IPS-20b (cell line): Measurements from ENCODE around the gene INPP1.

Experiments
- H3K27ac ChIP-seq: one replicate; pipeline ENCODE4 v1.5.1; 2013; ENCODE audit warnings: low read length
- H3K27me3 ChIP-seq: 2 replicates; pipeline ENCODE4 v1.6.1; 2013; ENCODE audit warnings: mild to moderate bottlenecking, low read length, inconsistent platforms; ENCODE audit not compliant: insufficient read depth
- H3K36me3 ChIP-seq: 2 replicates; pipeline ENCODE4 v1.6.1; 2013; ENCODE audit warnings: low read depth, mild to moderate bottlenecking, inconsistent platforms, low read length, moderate library complexity; ENCODE audit not compliant: insufficient read depth
- H3K4me1 ChIP-seq: 2 replicates; pipeline ENCODE4 v1.6.1; 2013; ENCODE audit warnings: mild to moderate bottlenecking, control low read depth, inconsistent platforms, low read length, moderate library complexity; ENCODE audit not compliant: insufficient read depth
- H3K4me3 ChIP-seq: 2 replicates; pipeline ENCODE4 v1.5.1; 2013; ENCODE audit warnings: mild to moderate bottlenecking, low read length, inconsistent platforms
- H3K9ac ChIP-seq: 2 replicates; pipeline ENCODE4 v1.6.1; 2013; ENCODE audit warnings: low read depth, mild to moderate bottlenecking, inconsistent platforms, low read length, moderate library complexity
- H3K9me3 ChIP-seq: 2 replicates; pipeline ENCODE4 v1.6.1; 2013; ENCODE audit warnings: mild to moderate bottlenecking, low read depth, low read length, inconsistent platforms; ENCODE audit not compliant: insufficient read depth

Gene INPP1

GRCh38 chr2:190318514-190318913, 24.9 kb upstream of the INPP1 start:
- peak overlapping the region; percentile 88 for H3K9ac ChIP-seq
- peaks cover 11% of the 10 kb centered on the region for H3K4me1 ChIP-seq
- H3K36me3 ChIP-seq: no peaks in the 10 kb centered on the region
- H3K27me3 ChIP-seq: no peaks in the 10 kb centered on the region
- H3K27ac ChIP-seq: no peak overlapping the region
- no peaks in the 10 kb centered on the region for H3K9me3 ChIP-seq
- peak overlapping the region; percentile 96 for H3K4me3 ChIP-seq

GRCh38 chr2:190318931-190319554, 24.3 kb upstream of the INPP1 start:
- Histone ChIP-seq H3K9ac (peak overlapping the region; percentile 88), H3K4me1 (peaks cover 11% of the 10 kb centered on the region), H3K27ac (no peak overlapping the region), H3K36me3 (no peaks in the 10 kb centered on the region), H3K9me3 (no peaks in the 10 kb centered on the region), H3K27me3 (no peaks in the 10 kb centered on the region), H3K4me3 (peak overlapping the region; percentile 96)

- Histone ChIP-seq H3K36me3 (no peaks in the 10 kb centered on the region), H3K27me3 (no peaks in the 10 kb centered on the region), H3K27ac (peak within 1 kb of the TSS; percentile 33), H3K9me3 (no peaks in the 10 kb centered on the region), H3K9ac (peak within 1 kb of the TSS; percentile 88), H3K4me1 (peaks cover 11% of the 10 kb centered on the region), H3K4me3 (peak within 1 kb of the TSS; percentile 96)
Measured at GRCh38 chr2:190319555-190320498, 23.6 kb upstream of the INPP1 start, which contains the start of gene HIBCH. Gene HIBCH (minus strand): TSS chr2:190319826. CDS start chr2:190319750, 76 bp downstream.

GRCh38 chr2:190320696-190321095, 22.7 kb upstream of the INPP1 start:
- peaks cover 11% of the 10 kb centered on the region for H3K4me1 ChIP-seq
- peak overlapping the region; percentile 33 for H3K27ac ChIP-seq
- no peaks in the 10 kb centered on the region for H3K36me3 ChIP-seq
- no peak overlapping the region for H3K4me3 ChIP-seq
- H3K27me3 ChIP-seq: no peaks in the 10 kb centered on the region
- peak overlapping the region; percentile 67; the same call in 1 of the 2 replicates for H3K9ac ChIP-seq
- no peaks in the 10 kb centered on the region for H3K9me3 ChIP-seq

- H3K4me3 ChIP-seq: no peak overlapping the region
- H3K9me3 ChIP-seq: no peaks in the 10 kb centered on the region
Measured at GRCh38 chr2:190323406-190323805, 20.0 kb upstream of the INPP1 start.

GRCh38 chr2:190325588-190325987, 17.8 kb upstream of the INPP1 start:
- Histone ChIP-seq H3K9me3 (no peaks in the 10 kb centered on the region), H3K9ac (no peak overlapping the region), H3K27me3 (no peaks in the 10 kb centered on the region), H3K4me1 (no peaks in the 10 kb centered on the region), H3K27ac (no peak overlapping the region), H3K36me3 (no peaks in the 10 kb centered on the region), H3K4me3 (no peak overlapping the region)

More at GRCh38 chr2:190323406-190323805, 20.0 kb upstream of the INPP1 start:
- Histone ChIP-seq H3K4me1 (peaks cover 9% of the 10 kb centered on the region), H3K27ac (no peak overlapping the region), H3K36me3 (no peaks in the 10 kb centered on the region), H3K27me3 (no peaks in the 10 kb centered on the region), H3K9ac (no peak overlapping the region)

- H3K36me3 ChIP-seq: no peaks in the 10 kb centered on the region
- H3K9ac ChIP-seq: no peak overlapping the region
Measured at GRCh38 chr2:190327867-190328572, 15.4 kb upstream of the INPP1 start.

GRCh38 chr2:190328573-190329147, 14.7 kb upstream of the INPP1 start:
- no peak overlapping the region for H3K9ac ChIP-seq
- no peaks in the 10 kb centered on the region for H3K27me3 ChIP-seq
- no peaks in the 10 kb centered on the region for H3K4me1 ChIP-seq
- H3K4me3 ChIP-seq: no peak overlapping the region
- H3K27ac ChIP-seq: no peak overlapping the region
- H3K9me3 ChIP-seq: no peaks in the 10 kb centered on the region
- no peaks in the 10 kb centered on the region for H3K36me3 ChIP-seq

More at GRCh38 chr2:190327867-190328572, 15.4 kb upstream of the INPP1 start:
- Histone ChIP-seq H3K9me3 (no peaks in the 10 kb centered on the region), H3K4me1 (no peaks in the 10 kb centered on the region), H3K27ac (no peak overlapping the region), H3K27me3 (no peaks in the 10 kb centered on the region), H3K4me3 (no peak overlapping the region)

GRCh38 chr2:190333395-190333794, 10.0 kb upstream of the INPP1 start:
- no peaks in the 10 kb centered on the region for H3K9me3 ChIP-seq
- H3K27me3 ChIP-seq: no peaks in the 10 kb centered on the region
- no peaks in the 10 kb centered on the region for H3K4me1 ChIP-seq
- no peak overlapping the region for H3K4me3 ChIP-seq
- H3K27ac ChIP-seq: no peak overlapping the region
- H3K36me3 ChIP-seq: no peaks in the 10 kb centered on the region
- H3K9ac ChIP-seq: no peak overlapping the region

GRCh38 chr2:190333928-190334327, 9.5 kb upstream of the INPP1 start:
- no peaks in the 10 kb centered on the region for H3K9me3 ChIP-seq
- no peaks in the 10 kb centered on the region for H3K4me1 ChIP-seq
- no peaks in the 10 kb centered on the region for H3K36me3 ChIP-seq
- no peak overlapping the region for H3K27ac ChIP-seq
- no peak overlapping the region for H3K9ac ChIP-seq
- H3K4me3 ChIP-seq: no peak overlapping the region
- H3K27me3 ChIP-seq: no peaks in the 10 kb centered on the region

GRCh38 chr2:190334479-190335224, 8.7 kb upstream of the INPP1 start:
- H3K9ac ChIP-seq: no peak overlapping the region
- no peak overlapping the region for H3K4me3 ChIP-seq
- no peak overlapping the region for H3K27ac ChIP-seq
- no peaks in the 10 kb centered on the region for H3K36me3 ChIP-seq
- H3K27me3 ChIP-seq: no peaks in the 10 kb centered on the region
- H3K9me3 ChIP-seq: no peaks in the 10 kb centered on the region
- H3K4me1 ChIP-seq: no peaks in the 10 kb centered on the region
